Right lung (tissue), 5 donors: ENCODE results near the gene NOXO1. TPM values are rescaled to one million over a fixed set of nuclear protein-coding genes. Genes with fewer than 3 reads are reported as not detected.

Source experiments
- DNase-seq, 2 donors: peaks; one replicate each; pipeline ENCODE4 v3.0.0-alpha.2; 2013
- polyA plus RNA-seq, 5 donors: library from polyadenylated mRNA; unstranded; fragments of 120-200 nt; gene quantifications; one replicate each; pipeline versions ENCODE4 v1.2.1 to v1.2.3, GENCODE V29; 2013; ENCODE audit warnings: inconsistent platforms in 1 of 5, low replicate concordance in 1 of 5; ENCODE audit not compliant: insufficient read length in 5 of 5, insufficient read depth in 1 of 5

Gene NOXO1
- polyA plus RNA-seq, 5 donors: 0.18 to 0.57 (median 0.39) TPM; not detected in 1

DNA sequence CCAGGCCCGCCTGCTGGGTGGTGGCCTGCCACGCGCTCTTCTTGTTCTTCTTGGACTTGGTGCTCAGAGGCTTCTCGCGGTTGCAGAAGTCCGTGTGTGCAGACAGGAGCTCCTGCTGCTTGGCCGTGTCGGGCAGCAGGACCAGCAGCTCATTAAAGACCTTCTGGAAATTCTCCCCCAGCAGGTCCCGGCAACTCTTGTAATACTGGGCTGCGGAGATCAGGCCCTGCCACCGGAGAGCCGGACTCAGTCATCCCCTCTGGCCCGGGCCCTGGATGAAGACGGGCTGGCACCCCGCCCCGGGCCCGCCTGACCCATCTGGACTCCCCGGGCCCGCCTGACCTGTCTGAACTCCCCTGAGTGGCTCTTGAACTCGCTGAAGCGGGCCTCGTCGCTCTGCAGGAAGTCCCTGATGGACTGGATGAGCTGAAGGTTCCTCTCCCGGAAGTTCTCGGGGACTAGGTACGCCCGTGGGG lies 17.1 kb upstream of the NOXO1 start:
- no peak for DNase-seq

DNA sequence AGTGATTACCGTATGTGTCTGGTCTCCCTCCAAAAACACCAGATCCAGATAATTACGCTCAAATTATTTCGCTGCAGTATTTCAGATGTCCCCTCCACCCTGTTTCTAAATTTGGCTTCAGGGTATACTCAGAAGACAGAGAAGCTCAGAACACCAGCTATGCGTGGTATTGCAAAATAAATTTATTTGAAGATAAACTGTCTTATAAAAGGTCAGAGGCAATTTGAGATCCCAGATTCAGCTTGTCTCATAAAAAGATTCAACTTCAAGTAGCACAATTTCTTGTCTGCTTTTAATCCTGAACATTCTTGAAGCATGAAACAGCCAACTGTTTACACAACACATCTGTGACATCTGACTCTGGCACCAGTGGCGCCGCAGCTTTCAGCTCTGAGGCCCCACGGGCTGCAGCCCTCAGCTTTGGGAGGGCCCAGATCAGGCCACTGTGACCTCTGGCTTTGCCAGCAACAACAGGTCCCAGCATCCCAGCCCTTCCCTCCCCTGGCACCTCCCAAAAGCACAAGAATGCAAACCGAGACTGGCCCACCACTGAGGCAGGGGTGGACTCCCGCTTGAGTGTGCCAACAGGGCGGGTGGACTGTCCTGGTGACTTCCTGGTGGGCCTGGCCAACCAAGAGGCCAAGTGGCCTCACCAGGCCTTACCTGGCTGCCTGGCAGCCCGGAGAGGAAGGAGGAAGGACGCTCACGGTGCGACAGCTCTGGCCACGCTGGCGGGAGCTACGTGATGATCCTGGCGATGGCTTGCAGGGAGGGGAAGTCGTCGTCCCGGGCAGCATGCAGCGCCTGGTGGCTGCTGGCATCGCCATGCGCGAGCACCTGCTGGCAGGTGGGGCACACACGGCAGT lies 16.5 kb upstream of the NOXO1 start:
- peak in 1 of 2 donors; percentile 66 for DNase-seq

DNA sequence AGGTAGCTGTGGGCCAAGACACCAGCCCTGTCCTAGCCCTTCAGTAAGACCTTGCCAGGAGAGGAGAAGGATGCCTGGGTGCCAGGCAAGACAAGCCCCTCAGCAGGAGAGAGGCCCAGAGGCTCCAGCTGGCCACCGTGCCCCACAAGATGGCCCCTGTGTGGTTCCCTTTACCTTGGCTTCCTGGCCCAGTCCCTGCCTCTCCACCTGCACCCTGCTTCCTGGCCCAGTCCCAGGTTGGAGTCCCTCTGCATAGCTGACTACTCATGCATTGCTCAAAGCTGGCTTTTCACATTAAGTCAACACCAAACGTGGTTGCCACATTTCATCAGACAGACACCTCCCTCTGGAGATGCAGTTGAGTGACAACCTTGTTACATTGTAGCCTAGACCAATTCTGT lies 12.5 kb upstream of the NOXO1 start:
- DNase-seq: no peak

- no peak for DNase-seq
Observed at GRCh38 chr16:1992704-1993317, 11.5 kb upstream of the NOXO1 start.

GRCh38 chr16:1991948-1992703 lies 10.9 kb upstream of the NOXO1 start:
- peak; percentile 69 to 70 for DNase-seq

- DNase-seq: no peak
Observed at GRCh38 chr16:1991588-1991947, 10.3 kb upstream of the NOXO1 start.

GRCh38 chr16:1991135-1991551 lies 9.9 kb upstream of the NOXO1 start:
- DNase-seq: no peak

DNA sequence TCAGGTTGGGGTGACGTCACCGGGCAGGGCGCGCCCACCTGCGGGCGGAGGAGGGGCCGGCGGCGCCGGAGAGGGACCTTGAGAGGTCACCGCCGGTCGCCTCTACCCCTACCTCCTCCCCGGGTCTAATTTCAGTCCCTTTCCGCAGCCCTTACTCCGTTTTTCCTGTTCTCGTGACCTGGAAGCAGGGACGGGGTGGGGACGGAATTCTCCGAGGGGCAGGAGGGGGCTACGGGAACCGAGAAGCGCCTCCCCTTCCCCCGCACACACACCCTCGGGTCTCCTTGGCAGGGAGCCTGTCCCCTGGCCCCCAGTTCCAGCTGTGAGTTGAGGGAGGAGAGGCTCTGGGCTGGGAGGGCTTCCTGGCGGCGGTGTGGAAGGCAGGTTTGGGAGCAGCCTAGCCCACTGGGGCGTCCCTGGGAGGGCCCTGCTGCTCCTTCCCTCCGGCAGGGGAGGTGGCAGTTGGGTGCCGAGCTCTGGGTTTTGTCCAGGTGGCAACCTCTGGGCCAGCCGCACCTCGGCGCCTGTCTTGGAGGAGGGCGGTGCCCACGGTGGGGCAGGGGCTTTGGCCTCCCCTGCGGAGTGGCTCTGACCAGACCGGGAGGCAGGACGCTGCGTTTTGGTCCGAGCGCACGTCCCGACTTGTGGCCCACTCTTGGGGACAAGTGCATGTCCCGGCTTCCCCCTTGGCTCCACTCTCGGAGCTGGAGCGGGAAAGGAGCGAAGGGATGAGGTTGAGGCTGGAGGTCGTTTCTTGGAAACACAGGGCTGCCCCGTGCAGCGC lies 9.3 kb upstream of the NOXO1 start:
- DNase-seq: no peak

DNA sequence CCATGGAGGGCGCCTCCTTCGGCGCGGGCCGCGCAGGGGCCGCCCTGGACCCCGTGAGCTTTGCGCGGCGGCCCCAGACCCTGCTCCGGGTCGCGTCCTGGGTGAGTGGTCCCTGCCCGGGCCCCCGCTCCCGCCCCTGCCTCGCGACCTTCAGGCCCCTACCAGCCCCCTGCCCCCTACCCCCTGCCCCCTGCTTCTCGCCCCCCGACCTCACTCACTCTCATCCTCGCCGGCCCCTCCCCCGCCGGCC lies 8.8 kb upstream of the NOXO1 start:
- DNase-seq: no peak

GRCh38 chr16:1989209-1990100 lies 8.2 kb upstream of the NOXO1 start, which contains the start of gene SYNGR3:
Gene SYNGR3, plus strand, starts transcription at chr16:1989970. Its CDS starts 133 bp downstream, at chr16:1990103.
- no peak for DNase-seq

DNA sequence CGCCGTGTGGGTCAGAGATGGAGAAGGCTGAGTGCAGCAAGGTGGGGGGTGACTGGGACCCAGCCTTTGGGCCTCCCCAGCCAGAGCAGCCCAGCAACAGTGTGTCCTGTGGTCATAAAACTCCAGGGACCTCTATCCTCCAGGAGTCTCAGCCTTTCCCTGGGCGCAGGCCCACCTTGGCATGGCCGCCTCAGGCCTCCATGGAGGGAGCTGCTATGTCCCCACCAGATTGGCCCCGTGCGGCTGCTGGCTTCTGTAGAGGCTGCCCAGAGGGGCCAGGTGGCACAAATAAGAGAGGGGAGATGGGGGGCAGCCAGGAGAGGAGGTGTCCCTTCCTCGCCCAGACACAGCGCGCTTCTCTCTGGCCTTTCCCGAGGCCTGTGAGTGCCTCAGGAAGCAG lies 5.9 kb upstream of the NOXO1 start:
- no peak for DNase-seq

GRCh38 chr16:1985466-1986150 lies 4.3 kb upstream of the NOXO1 start:
- no peak for DNase-seq

DNA sequence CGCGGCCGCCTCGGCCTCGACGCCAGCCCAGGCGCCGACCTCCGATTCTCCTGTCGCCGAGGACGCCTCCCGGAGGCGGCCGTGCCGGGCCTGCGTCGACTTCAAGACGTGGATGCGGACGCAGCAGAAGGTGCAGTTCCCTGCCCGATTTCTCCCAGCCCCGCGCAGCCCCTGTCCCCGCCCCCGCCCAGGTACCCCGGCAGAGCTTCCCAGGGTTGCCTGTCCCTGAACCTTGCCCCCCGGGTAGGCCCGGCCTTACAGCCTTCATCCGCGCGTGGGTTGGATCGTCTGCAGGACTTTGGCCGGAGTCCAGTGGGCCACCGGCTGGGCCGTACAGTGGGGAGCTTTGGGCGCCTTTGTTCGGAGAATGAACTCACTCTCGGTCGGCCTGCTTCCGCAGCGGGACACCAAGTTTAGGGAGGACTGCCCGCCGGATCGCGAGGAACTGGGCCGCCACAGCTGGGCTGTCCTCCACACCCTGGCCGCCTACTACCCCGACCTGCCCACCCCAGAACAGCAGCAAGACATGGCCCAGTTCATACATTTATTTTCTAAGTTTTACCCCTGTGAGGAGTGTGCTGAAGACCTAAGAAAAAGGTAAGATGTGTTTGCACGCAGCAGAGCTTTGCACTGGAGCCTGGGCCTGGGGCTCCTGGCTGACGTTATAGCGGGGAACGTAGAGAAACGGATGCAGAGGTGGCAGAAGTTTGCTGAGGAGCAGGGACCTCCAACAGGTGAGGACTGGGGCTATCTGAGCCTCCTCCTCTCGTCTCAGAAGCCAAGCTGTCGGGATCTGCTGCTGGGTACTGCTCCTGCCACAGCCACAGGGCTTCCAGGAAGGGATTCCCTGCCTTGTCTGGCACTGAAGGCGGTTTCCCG lies 3.3 kb upstream of the NOXO1 start:
- no peak for DNase-seq

DNA sequence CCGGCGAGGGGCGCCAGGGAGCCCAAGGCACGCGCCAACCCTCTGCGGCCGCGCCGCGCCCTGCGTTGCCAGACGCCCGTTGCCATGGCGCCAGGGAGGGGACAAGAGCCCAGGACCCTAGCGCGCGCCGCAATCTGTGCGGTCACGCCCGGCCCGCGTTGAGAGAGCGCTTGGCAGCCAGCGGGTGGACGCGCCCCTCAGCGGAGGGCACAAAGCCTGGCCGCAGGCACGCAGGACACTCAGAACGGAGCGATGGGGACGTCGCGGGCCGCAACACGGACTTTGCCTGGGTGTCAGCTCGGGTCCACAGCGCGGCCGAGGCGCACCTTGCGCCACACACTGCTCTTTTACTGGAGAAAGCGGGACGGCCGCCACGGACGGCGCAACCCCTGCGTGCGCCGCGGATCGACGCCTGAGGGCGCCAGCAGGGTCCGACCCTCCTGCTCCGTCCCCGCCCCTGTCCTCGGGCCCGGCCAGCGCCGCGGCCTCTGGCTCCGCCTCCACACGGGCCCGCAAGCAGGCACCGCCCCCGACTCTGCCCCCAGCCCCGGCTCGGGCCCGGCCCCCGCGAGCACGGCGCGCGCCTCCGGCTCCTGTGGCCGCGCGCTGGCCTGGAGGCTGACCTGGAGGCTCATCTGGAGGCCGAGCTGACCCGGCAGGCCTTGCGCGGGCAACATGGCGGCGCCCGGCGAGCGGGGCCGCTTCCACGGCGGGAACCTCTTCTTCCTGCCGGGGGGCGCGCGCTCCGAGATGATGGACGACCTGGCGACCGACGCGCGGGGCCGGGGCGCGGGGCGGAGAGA lies 2.5 kb upstream of the NOXO1 start, which contains the start of gene GFER:
Gene GFER (plus strand): TSS at position 650 of the 803 bp plus-strand sequence. CDS start 26 bp downstream, at position 676.
- peak; percentile 91 to 92 for DNase-seq

- DNase-seq: no peak
Observed at GRCh38 chr16:1982991-1983543, 1.8 kb upstream of the NOXO1 start.

DNA sequence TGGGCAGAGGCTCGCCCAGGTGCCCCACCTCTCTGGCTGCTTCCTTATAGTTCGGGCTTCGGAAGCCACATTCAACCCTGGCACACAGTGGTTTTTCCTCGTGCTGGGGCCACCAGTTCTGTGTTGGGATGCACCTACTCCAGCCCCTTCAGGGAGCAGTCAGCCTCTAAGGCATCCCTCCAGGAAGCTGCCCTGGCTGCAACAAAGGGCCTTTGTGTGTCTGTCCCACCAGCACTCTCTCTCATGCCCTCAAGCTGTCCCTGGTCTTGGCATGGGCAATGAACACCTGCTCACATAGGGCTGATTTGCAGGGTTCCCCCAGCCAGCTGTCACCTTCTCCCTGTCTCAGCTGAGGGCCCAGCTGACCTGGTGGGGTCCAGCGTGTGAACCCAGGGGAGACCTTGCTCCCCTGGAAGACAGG lies 754 bp upstream of the NOXO1 start:
- DNase-seq: no peak

GRCh38 chr16:1980770-1981087 lies 540 bp downstream of the NOXO1 start:
- DNase-seq: no peak
